ENCODE measurements around the gene UNKL.

The UNKL gene

DNA sequence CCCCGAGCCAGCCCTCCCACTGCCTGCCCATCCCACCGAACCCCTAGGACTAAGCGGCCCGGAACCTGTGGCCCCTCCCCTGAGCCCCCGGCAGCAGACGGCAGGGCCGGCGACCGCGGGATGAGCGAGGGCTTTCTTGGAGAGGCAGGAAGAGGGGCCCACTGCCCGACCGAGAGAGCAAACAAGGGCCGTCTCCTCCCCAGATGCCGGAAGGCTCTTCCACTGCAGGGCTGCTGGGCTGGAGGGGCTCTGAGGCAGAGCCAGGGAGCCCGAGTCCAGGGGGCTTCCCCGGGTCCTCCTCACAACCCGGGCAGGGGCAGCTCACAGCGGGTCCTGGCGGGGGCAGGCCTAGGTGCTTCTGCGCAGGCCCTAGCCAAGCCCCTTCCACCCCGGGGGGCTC lies 19.3 kb upstream of the UNKL start:
- DNase-seq (ENCODE audit: low read depth, low spot score) = no peak
- ChIA-PET POLR2A (no interaction called here), CTCF (no interaction called here)
- TF ChIP-seq, protein P1, sequence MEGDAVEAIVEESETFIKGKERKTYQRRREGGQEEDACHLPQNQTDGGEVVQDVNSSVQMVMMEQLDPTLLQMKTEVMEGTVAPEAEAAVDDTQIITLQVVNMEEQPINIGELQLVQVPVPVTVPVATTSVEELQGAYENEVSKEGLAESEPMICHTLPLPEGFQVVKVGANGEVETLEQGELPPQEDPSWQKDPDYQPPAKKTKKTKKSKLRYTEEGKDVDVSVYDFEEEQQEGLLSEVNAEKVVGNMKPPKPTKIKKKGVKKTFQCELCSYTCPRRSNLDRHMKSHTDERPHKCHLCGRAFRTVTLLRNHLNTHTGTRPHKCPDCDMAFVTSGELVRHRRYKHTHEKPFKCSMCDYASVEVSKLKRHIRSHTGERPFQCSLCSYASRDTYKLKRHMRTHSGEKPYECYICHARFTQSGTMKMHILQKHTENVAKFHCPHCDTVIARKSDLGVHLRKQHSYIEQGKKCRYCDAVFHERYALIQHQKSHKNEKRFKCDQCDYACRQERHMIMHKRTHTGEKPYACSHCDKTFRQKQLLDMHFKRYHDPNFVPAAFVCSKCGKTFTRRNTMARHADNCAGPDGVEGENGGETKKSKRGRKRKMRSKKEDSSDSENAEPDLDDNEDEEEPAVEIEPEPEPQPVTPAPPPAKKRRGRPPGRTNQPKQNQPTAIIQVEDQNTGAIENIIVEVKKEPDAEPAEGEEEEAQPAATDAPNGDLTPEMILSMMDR (IDR thresholded peaks at IDR 0.05; ENCODE audit: insufficient read depth, low read length, missing control alignments) = no peak
- H3K4me3 ChIP-seq (ENCODE audit: low read depth, low read length) = no peak overlapping the region

DNA sequence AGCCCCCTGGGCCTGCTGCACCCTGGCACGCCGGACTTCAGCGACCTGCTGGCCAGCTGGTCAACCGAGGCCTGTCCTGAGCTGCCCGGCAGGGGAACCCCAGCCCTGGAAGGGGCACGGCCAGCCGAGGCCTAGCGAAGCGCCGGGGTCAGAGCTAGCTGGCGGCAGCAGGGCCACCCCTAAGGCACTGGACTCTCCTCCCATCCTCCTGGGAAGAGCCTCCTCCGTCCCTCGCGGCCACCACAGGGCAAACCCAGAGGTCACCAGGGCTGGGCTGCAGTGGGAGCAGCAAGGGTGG lies 18.7 kb upstream of the UNKL start:
- TF ChIP-seq, protein P1 (IDR thresholded peaks at IDR 0.05; ENCODE audit: insufficient read depth, low read length, missing control alignments) = no peak
- POLR2A ChIA-PET = no interaction called here
- DNase-seq (ENCODE audit: low read depth, low spot score) = no peak
- H3K4me3 ChIP-seq (ENCODE audit: low read depth, low read length) = no peak overlapping the region
- CTCF ChIA-PET = no interaction called here

DNA sequence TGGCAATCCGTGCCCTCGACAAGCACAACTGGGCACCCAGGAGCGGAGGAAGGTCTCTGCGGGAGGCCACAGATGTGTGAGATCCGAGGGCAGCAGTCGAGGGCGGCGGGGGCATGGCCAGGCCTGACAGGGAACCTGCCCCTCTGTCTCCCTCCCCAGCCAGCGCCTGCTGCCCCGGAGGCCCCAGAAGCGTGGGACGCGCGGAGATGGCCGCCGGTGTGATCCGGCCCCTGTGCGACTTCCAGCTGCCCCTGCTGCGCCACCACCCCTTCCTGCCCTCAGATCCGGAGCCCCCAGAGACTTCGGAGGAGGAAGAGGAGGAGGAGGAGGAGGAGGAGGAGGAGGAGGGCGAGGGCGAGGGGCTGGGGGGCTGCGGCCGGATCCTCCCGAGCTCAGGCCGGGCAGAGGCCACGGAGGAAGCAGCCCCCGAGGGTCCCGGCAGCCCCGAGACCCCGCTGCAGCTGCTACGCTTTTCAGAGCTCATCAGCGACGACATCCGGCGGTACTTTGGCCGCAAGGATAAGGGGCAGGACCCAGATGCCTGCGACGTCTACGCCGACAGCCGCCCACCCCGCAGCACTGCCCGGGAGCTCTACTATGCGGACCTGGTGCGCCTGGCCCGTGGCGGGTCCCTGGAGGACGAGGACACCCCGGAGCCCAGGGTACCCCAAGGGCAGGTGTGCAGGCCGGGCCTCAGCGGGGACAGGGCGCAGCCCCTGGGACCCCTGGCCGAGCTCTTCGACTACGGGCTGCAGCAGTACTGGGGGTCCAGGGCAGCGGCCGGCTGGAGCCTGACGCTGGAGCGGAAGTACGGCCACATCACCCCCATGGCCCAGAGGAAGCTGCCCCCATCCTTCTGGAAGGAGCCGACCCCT lies 18.1 kb upstream of the UNKL start:
- H3K4me3 ChIP-seq (ENCODE audit: low read depth, low read length) = no peak overlapping the region
- no peak for DNase-seq (ENCODE audit: low read depth, low spot score)
- POLR2A ChIA-PET = no interaction called here
- TF ChIP-seq, protein P1 (IDR thresholded peaks at IDR 0.05; ENCODE audit: insufficient read depth, low read length, missing control alignments) = no peak
- CTCF ChIA-PET = no interaction called here

DNA sequence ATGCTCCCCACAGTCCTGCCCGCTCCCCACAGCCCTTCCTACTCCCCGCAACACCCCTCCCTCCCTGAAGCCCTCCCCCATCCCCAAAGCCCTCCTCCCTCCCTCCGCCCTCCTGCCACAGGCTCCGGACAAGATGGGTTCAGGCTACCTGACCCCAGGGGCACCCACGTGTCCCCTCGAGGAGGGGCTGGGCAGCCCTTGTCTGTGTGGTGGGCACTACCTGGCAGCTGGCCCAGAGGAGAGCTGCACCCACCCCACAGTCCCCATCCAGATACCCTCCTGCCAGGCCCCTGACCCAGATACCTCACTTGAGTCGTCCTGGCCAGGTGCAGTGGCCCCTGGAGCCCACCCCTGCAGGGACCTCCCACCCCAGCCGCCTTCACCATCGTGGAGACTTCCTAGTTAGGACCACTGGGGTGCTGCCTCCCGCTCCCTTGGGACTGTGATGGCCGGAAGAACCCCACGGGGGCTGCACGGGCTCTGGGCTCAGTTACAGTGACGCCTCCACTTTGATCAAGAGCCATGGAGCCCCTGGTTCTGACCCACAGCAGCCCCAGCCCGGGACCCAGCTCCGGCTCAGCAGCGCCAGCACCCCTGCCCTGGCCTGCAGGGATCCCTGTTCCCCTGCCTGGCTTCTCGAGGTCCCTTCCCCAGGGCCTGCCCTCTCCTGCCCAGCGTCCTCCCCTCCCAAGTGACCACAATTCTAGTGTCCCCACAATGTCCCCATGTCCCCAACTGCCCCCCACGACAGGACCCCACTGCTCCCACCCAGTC lies 17.2 kb upstream of the UNKL start:
- TF ChIP-seq, protein P1 (IDR thresholded peaks at IDR 0.05; ENCODE audit: insufficient read depth, low read length, missing control alignments) = no peak
- no peak for DNase-seq (ENCODE audit: low read depth, low spot score)
- CTCF ChIA-PET = no interaction called here
- no peak overlapping the region for H3K4me3 ChIP-seq (ENCODE audit: low read depth, low read length)
- POLR2A ChIA-PET = no interaction called here

DNA sequence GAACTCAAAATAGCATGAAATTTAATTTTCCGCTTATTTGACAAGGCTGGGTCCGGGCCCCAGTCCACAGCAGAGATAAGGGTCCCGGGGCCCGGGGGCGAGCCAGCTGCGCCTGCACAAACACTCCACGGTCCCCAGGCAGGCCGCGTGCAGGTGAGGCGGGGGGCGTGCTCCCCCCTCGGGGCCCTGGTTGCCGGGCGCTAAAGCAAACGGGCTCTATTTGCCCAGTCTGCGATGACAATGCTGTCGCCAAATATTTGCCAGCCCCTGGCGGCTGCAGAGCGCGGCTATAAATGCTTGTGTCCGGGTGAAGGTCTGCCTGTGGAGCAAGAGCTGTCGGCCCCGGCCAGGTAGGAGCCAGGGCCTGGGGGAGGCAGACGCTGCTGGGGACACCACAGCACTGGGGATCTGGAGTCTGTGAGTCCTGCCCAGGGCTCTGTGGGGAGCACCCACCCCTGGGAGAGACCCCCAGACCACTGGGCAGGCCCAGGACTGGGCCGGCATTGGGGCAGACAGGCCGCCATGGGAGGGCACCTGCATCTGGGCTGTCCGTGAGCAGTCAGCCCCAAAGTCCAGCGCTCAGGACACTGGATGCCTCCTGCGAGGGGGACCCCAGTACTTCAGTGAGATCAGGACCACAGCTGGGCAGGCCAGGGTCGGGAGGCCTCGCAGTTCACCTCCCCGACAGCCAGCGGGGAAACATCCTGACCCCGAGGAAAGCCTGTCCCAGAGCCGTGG lies 16.4 kb upstream of the UNKL start, which contains the start of gene PERCC1:
Gene PERCC1 (plus strand): TSS at position 320 of the 738 bp plus-strand sequence. CDS start 1,516 bp downstream, outside the sequence.
- TF ChIP-seq, protein P1 (IDR thresholded peaks at IDR 0.05; ENCODE audit: insufficient read depth, low read length, missing control alignments) = no peak
- H3K4me3 ChIP-seq (ENCODE audit: low read depth, low read length) = no peak within 1 kb of the TSS
- DNase-seq (ENCODE audit: low read depth, low spot score) = no peak
- POLR2A ChIA-PET = no interaction called here
- CTCF ChIA-PET = no interaction called here
